Astrocyte of the cerebellum (primary cell): Measurements from ENCODE around the gene GREM2.
A peak's percentile ranks its signal among the peaks of the same experiment; 100 is the strongest.

ENCODE experiments used
- DNase-seq: peaks from one replicate; pipeline ENCODE4 v3.0.0-alpha.2; 2011; ENCODE audit warnings: low read depth
- H3K4me3 ChIP-seq: 2 replicates; pipeline ENCODE4 v1.5.1; 2011; ENCODE audit warnings: mild to moderate bottlenecking, low read depth, low read length, moderate library complexity
- in situ Hi-C: cut with HindIII; loops from 2 replicates; pipeline ENCODE4 v1.10.0; 2017; ENCODE audit warnings: low sequenced_read_pairs
- TF ChIP-seq, protein P1 (sequence below): IDR thresholded peaks from 2 replicates; pipeline ENCODE4 v1.5.1; 2012; ENCODE audit warnings: low read length, low read depth, moderate library complexity, mild to moderate bottlenecking; ENCODE audit errors: missing control alignments

The GREM2 gene

DNA sequence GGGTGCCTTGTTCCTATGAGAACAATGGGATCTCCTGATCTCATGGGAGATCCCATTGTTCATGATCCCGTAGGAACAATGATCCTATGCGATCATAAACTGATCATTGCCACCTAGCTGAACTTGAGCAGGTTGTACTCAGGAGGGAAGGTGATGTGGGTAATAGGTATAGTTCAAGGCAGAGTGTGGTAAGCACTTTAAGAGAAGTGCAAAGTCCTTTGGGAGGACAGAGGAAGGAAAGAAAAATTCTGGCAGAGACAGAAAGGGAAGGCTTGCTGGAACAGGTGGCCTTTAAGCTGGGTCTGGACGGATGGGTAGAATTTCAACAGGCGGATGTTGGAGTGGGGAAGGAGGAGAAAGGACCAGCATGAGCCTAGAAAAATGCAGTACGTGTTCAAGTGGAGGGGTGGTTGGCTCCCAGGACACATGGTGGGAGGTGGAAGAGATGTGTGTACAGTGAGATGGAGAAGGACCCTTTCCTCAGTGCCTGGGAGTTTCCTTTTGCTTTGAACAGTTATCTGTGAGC, 22.3 kb downstream of the GREM2 start:
- in situ Hi-C loops, result no loop called here

GRCh38 chr1:240586006-240586405, 25.9 kb downstream of the GREM2 start:
- TF ChIP-seq, protein P1, sequence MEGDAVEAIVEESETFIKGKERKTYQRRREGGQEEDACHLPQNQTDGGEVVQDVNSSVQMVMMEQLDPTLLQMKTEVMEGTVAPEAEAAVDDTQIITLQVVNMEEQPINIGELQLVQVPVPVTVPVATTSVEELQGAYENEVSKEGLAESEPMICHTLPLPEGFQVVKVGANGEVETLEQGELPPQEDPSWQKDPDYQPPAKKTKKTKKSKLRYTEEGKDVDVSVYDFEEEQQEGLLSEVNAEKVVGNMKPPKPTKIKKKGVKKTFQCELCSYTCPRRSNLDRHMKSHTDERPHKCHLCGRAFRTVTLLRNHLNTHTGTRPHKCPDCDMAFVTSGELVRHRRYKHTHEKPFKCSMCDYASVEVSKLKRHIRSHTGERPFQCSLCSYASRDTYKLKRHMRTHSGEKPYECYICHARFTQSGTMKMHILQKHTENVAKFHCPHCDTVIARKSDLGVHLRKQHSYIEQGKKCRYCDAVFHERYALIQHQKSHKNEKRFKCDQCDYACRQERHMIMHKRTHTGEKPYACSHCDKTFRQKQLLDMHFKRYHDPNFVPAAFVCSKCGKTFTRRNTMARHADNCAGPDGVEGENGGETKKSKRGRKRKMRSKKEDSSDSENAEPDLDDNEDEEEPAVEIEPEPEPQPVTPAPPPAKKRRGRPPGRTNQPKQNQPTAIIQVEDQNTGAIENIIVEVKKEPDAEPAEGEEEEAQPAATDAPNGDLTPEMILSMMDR, result no peak
- in situ Hi-C loops, result no loop called here
- H3K4me3 ChIP-seq, result no peak overlapping the region
- no peak for DNase-seq

More for the DNA sequence above, 22.3 kb downstream of the GREM2 start:
- no peak overlapping the region for H3K4me3 ChIP-seq
- no peak for DNase-seq
- TF ChIP-seq, protein P1, result no peak

DNA sequence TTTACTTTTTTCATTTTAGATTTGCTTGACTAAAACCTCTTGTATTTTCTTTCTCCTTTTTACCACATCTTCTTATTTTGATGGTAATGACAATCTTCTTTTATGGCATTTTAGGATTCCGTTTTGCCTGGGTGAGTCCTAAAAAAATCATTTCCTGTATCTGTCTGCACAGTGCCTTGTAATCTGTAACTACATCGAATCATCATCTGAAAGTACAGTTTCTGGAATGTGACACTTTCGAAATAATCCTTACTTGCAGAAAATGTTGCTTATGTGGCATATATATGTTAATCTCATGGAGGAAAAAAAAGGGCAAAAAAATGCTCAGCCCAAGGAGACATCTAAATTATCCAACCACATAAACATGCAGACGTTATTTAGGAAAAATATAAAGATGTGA, 29.0 kb downstream of the GREM2 start:
- in situ Hi-C loops, result no loop called here
- H3K4me3 ChIP-seq, result no peak overlapping the region
- TF ChIP-seq, protein P1, result no peak
- DNase-seq, result no peak

DNA sequence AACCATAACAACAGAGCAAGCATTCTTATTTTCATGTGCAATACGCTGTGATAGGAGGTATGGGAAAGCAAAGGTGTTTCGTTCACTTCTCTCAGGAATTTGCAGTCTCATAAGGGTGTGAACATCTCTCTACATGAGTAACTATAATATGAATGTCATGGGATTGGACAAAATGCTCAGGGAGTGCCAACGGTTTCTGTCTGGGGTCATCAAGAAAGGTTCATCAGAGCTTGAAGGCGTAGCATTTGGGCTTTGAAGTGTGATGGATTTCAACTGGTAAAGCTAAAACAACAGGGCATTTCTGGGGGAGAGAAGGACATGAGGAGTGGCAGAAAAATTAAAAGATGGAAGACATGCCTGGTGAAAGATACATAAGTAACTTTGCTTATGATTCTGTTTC, 32.4 kb downstream of the GREM2 start:
- H3K4me3 ChIP-seq, result no peak overlapping the region
- no peak for DNase-seq
- TF ChIP-seq, protein P1, result no peak
- in situ Hi-C loops, result no loop called here

- in situ Hi-C loops, result no loop called here
- TF ChIP-seq, protein P1, result no peak
- no peak for DNase-seq
- no peak overlapping the region for H3K4me3 ChIP-seq
Measured at GRCh38 chr1:240577095-240577494, 34.9 kb downstream of the GREM2 start.

DNA sequence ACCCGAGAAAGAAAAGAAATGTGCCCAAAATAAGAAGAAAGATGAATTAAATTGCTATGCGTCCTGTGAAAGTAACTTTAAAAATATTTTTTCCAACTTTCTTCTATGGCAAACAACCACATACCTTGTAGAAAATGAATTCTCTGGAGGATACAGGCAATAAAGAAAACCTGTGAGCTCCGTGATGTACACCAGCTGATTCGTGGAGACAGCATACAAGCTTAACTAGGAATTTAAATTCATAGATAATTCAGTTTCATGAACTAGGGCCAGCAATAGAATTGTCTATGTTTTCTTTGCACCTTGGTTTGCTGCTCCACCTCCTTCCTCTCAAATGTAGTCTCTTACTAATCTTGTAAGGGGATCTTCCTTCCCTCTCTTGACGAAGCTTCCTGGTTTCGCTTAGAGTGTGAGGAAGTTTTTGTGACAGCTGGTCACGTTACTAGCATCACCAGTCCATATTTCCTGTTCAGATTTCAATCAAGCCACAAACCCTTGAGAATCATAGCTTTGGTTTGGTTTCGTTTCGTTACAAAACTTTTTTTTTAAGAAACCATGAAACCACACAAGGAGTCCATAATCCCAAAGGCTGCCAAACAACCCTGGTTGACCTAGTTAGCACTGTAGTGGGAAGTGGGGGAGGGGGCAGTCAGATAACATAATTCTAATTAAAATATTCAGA, 35.8 kb downstream of the GREM2 start:
- H3K4me3 ChIP-seq, result peak overlapping the region; percentile 0

More for the DNA sequence above, 35.8 kb downstream of the GREM2 start:
- TF ChIP-seq, protein P1, result no peak
- in situ Hi-C loops, result no loop called here
- DNase-seq, result peak; percentile 47
